DMS79 (cell line): ENCODE measurements around the gene ZSCAN20.

Experiments used
- DNase-seq: peaks from one replicate; lab custom pipeline; 2025; lab: John Stamatoyannopoulos, UW

The ZSCAN20 gene

DNA sequence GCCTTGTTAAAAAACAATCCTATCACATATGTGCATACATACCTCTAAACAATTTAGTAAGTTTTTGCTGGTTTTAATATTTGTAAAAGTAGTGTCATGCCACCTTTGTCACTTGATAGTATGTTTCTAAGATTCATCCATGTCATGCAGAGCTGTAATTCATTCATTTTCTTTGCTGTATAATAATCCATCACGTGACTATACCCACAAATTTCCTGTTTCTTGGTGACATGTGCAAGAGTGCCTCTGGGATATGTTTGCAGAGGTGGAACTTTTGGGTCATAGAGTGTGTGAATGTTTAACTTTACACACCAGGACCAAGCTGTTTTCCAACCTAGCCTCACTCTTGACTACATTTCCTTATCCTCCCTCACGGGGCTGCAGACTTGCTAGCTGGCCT lies 62.9 kb downstream of the ZSCAN20 start:
- DNase-seq, result no peak

DNA sequence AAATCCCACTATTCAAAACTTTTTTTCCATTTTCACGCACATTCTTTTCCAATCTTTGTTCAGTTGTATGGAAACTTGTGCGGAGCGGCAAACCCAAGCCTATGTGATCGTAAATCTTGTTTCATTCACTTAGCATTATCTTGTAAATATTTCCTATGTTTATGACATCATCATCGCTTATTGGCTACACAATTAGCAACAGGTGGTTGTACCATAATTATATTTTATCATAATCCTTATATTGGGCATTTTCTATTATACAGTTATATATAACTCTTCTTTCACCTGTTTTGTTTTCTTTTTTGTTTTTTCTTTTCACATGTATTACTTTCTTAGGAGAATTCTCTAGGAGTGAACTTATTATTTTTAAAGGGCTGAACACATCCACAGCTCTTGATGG lies 65.4 kb downstream of the ZSCAN20 start:
- no peak for DNase-seq

DNA sequence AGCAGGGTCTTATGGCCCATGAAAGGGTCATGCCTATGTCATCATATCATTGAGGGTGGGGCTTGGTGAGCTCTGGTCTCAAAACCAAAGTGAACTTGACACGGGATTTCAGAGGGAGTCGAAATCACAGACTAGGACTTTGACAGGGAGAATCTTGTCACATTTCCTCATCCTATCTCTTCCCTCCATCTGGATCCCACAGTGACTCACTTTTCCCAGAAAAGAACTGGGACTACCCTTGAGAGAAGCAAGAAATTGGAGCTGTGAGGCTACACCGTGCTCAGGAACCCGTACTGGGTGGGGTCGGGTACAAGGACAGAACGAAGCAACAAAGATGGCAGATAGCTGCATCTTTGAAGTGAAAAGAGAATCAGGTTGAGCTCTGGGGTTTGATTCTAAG lies 69.5 kb downstream of the ZSCAN20 start:
- DNase-seq, result no peak
